GM12878 (cell line): ENCODE data around the gene SFN. TPM values are rescaled to one million over a fixed set of nuclear protein-coding genes. Genes with fewer than 3 reads are reported as not detected.

Source experiments
- ATAC-seq: fragments of 200-7000 bp; cut with Tn5 transposase; 3 replicates; pipeline ENCODE4 v1.9.1; 2020; ENCODE audit warnings: mild to moderate bottlenecking, moderate library complexity
- BruUV-seq: library from RNA; stranded (reverse); fragments of 400-500 nt; replicated peaks from 2 replicates; lab custom pipeline; 2021; lab: Mats Ljungman, UMichigan
- CTCF ChIA-PET: fragments of 300-600 bp; sonication (Branson Sonifier 250); formaldehyde crosslinking; extraction: SDS; loops from one replicate; lab custom pipeline; 2021; ENCODE audit warnings: inconsistent platforms; lab: Yijun Ruan, JAX
- POLR2A ChIA-PET: fragments of 350-600 bp; formaldehyde crosslinking; extraction: SDS; loops from one replicate; lab custom pipeline; 2021; ENCODE audit warnings: inconsistent platforms; lab: Charles Lee
- RAD21 ChIA-PET: fragments of 300-600 bp; sonication (Branson Sonifier 250); formaldehyde crosslinking; loops from one replicate; lab custom pipeline; 2023; ENCODE audit warnings: antibody characterized with exemption; ENCODE audit not compliant: unreplicated experiment; lab: Charles Lee
- SMC1A ChIA-PET: fragments of 300-600 bp; sonication (Branson Sonifier 250); formaldehyde crosslinking; loops from one replicate; lab custom pipeline; 2023; ENCODE audit not compliant: unreplicated experiment, uncharacterized antibody; lab: Charles Lee
- DNase-seq: peaks from one replicate; pipeline ENCODE4 v3.0.0-alpha.2; 2011; ENCODE audit warnings: low read depth, low spot score
- FAIRE-seq: peaks from 3 replicates; lab custom pipeline; 2011; peaks lifted over from hg19 to GRCh38; lab: Jason Lieb, UNC
- H2AFZ ChIP-seq: 2 replicates; pipeline ENCODE4 v1.6.0; 2011; ENCODE audit warnings: low read depth, low read length, control low read depth; ENCODE audit not compliant: control insufficient read depth
- H3K27ac ChIP-seq: 2 replicates; pipeline ENCODE4 v1.5.1; 2011; ENCODE audit warnings: control low read depth; ENCODE audit not compliant: control insufficient read depth, insufficient read depth
- H3K27me3 ChIP-seq, 2 experiments: replicated peaks in 1 of 2; 2 replicates each; pipeline versions ENCODE4 v1.6.0 to v1.6.1; 2011; ENCODE audit warnings: low read length in 1 of 2; ENCODE audit not compliant: control insufficient read depth in 2 of 2, insufficient read depth in 2 of 2
- H3K36me3 ChIP-seq, 2 experiments: 2 replicates each; pipeline ENCODE4 v1.5.1; 2011; ENCODE audit warnings: low read length in 1 of 2; ENCODE audit not compliant: control insufficient read depth in 2 of 2, insufficient read depth in 2 of 2
- H3K4me1 ChIP-seq: 2 replicates; pipeline ENCODE4 v1.6.1; 2011; ENCODE audit warnings: mild to moderate bottlenecking, low read length, moderate library complexity, mixed read lengths; ENCODE audit not compliant: control insufficient read depth, insufficient read depth
- H3K4me2 ChIP-seq: 2 replicates; pipeline ENCODE4 v1.6.0; 2011; ENCODE audit warnings: control low read depth; ENCODE audit not compliant: control insufficient read depth, insufficient read depth
- H3K4me3 ChIP-seq: fragments of 200-600 bp; sonication (generic); 2 replicates; pipeline ENCODE4 v1.5.1; 2016
- H3K79me2 ChIP-seq: 2 replicates; pipeline ENCODE4 v1.6.0; 2011; ENCODE audit warnings: low read length; ENCODE audit not compliant: control insufficient read depth, insufficient read depth
- H3K9ac ChIP-seq: 2 replicates; pipeline ENCODE4 v1.8.0; 2011; ENCODE audit warnings: low read length, control low read depth, mixed read lengths; ENCODE audit not compliant: control insufficient read depth, insufficient read depth
- H3K9me3 ChIP-seq: replicated peaks from 3 replicates; pipeline ENCODE4 v1.5.1; 2011; ENCODE audit warnings: mild to moderate bottlenecking, low read length; ENCODE audit not compliant: control insufficient read depth, insufficient read depth
- H4K20me1 ChIP-seq: 2 replicates; pipeline ENCODE4 v1.6.0; 2011; ENCODE audit not compliant: control insufficient read depth, insufficient read depth
- BCL11A ChIP-seq: IDR thresholded peaks from 2 replicates; pipeline ENCODE4 v1.6.1; 2011; ENCODE audit warnings: low read depth, low read length
- BRCA1 ChIP-seq: IDR thresholded peaks from 2 replicates; pipeline ENCODE4 v1.6.1; 2011; ENCODE audit warnings: low read depth, low read length, improper control_type of control experiment
- CBX5 ChIP-seq: sonication (generic); IDR thresholded peaks from 2 replicates; pipeline ENCODE4 v1.6.1; 2016; ENCODE audit warnings: low read depth, moderate library complexity, mild to moderate bottlenecking, inconsistent platforms
- CEBPB ChIP-seq, 2 experiments: fragments of 150-350 bp in 1 of 2; IDR thresholded peaks; 2 replicates each; pipeline ENCODE4 v1.6.1; 2012 to 2014; ENCODE audit warnings: low read depth in 2 of 2, low read length in 2 of 2, borderline replicate concordance in 1 of 2, inconsistent platforms in 1 of 2
- HDAC2 ChIP-seq: fragments of 200-600 bp; sonication (generic); IDR thresholded peaks from 2 replicates; pipeline ENCODE4 v1.6.1; 2017
- HDAC6 ChIP-seq: fragments of 200-600 bp; sonication (generic); IDR thresholded peaks from one replicate; pipeline ENCODE4 v1.8.0; 2017; ENCODE audit warnings: antibody characterized with exemption; ENCODE audit not compliant: unreplicated experiment
- HDGF ChIP-seq: fragments of 450-650 bp; IDR thresholded peaks from 2 replicates; pipeline ENCODE4 v1.6.1; 2016; ENCODE audit warnings: antibody characterized with exemption
- MXI1 ChIP-seq: fragments of 150-350 bp; IDR thresholded peaks from 2 replicates; pipeline ENCODE4 v1.6.1; 2011; ENCODE audit warnings: low read depth, mild to moderate bottlenecking, inconsistent platforms, low read length, improper control_type of control experiment
- MYC ChIP-seq: IDR thresholded peaks from 2 replicates; pipeline ENCODE4 v1.6.1; 2011; ENCODE audit warnings: mild to moderate bottlenecking, low read length, moderate library complexity, inconsistent platforms; ENCODE audit not compliant: insufficient read depth, insufficient replicate concordance, insufficient read length, severe bottlenecking
- NRF1 ChIP-seq: conservative IDR thresholded peaks from 2 replicates; pipeline ENCODE4 v1.6.1; 2011; ENCODE audit warnings: mild to moderate bottlenecking, low read depth, low read length, improper control_type of control experiment
- RAD51 ChIP-seq: fragments of 450-650 bp; IDR thresholded peaks from 2 replicates; pipeline ENCODE4 v1.6.1; 2016; ENCODE audit warnings: moderate library complexity, mild to moderate bottlenecking, inconsistent platforms
- RUNX3 ChIP-seq: IDR thresholded peaks from 2 replicates; pipeline ENCODE4 v1.6.1; 2012; ENCODE audit warnings: low read length, inconsistent platforms
- TCF12 ChIP-seq: IDR thresholded peaks from 2 replicates; pipeline ENCODE4 v1.6.1; 2011; ENCODE audit warnings: low read depth, mild to moderate bottlenecking, low read length
- YBX1 ChIP-seq: fragments of 450-650 bp; IDR thresholded peaks from 2 replicates; pipeline ENCODE4 v1.6.1; 2016; ENCODE audit warnings: antibody characterized with exemption
- WGBS: methylation state at CpG from one replicate; pipeline ENCODE4 v1.1.6; 2016; ENCODE audit warnings: low lambda C conversion rate; ENCODE audit not compliant: insufficient replicate concordance, insufficient coverage; ENCODE audit errors: missing lambda C conversion rate; 5-methylcytosine and 5-hydroxymethylcytosine counted together
- in situ Hi-C: fragments of 300-500 bp; cut with MboI; formaldehyde crosslinking; loops from 9 replicates; pipeline ENCODE4 v1.14.3; 2018; ENCODE audit warnings: mixed read lengths
- intact Hi-C: fragments of 100-400 bp; cut with micrococcal nuclease; formaldehyde crosslinking; loops from one replicate; pipeline ENCODE4 v1.14.2; 2022; ENCODE audit not compliant: unreplicated experiment
- polyA plus RNA-seq, 11 experiments: library from polyadenylated mRNA; depleted of rRNA in 4 of 11; unstranded in 6 of 11; stranded (reverse) in 5 of 11; fragments of >200 nt; fragmentation: Nextera tagmentation in 4 of 11; fragmentation: Illumina TruSeq in 1 of 11; extraction: Ambion mirVana in 4 of 11; extraction: Trizol in 1 of 11; gene quantifications; 1 replicate in 1 of 11; 2 replicates in 10 of 11; pipeline versions ENCODE4 v1.2.1 to v1.2.3, GENCODE V29; 2011 to 2016; ENCODE audit warnings: inconsistent platforms in 2 of 11, missing spikeins in 2 of 11, low read depth in 1 of 11
- total RNA-seq, 4 experiments: library from RNA; depleted of rRNA in 3 of 4; stranded (reverse); fragments of >200 nt in 3 of 4; fragmentation: Illumina TruSeq in 1 of 4; extraction: Trizol in 1 of 4; gene quantifications; 2 replicates each; pipeline versions ENCODE4 v1.2.1 to v1.2.3, GENCODE V29; 2013 to 2021
- TF ChIP-seq, protein P1 (sequence below): IDR thresholded peaks from 2 replicates; pipeline ENCODE4 v1.6.1; 2011; ENCODE audit warnings: mild to moderate bottlenecking, low read depth, low read length, moderate library complexity; ENCODE audit not compliant: insufficient replicate concordance
- TF ChIP-seq, protein P2 (sequence below): fragments of 450-650 bp; conservative IDR thresholded peaks from 2 replicates; pipeline ENCODE4 v1.6.1; 2017; ENCODE audit warnings: mild to moderate bottlenecking, moderate library complexity
- TF ChIP-seq, protein P3 (sequence below): IDR thresholded peaks from 2 replicates; pipeline ENCODE4 v1.6.1; 2011; ENCODE audit warnings: low read depth, mild to moderate bottlenecking, low read length, moderate library complexity, borderline replicate concordance; ENCODE audit errors: extremely low read depth

Gene SFN
- total and polyA plus RNA-seq, 10 of the 15 experiments (the other 5 are each of a cell fraction or from before 2014, with no cell fraction given), result 0.19 to 2.9 (median 1.0) TPM

DNA sequence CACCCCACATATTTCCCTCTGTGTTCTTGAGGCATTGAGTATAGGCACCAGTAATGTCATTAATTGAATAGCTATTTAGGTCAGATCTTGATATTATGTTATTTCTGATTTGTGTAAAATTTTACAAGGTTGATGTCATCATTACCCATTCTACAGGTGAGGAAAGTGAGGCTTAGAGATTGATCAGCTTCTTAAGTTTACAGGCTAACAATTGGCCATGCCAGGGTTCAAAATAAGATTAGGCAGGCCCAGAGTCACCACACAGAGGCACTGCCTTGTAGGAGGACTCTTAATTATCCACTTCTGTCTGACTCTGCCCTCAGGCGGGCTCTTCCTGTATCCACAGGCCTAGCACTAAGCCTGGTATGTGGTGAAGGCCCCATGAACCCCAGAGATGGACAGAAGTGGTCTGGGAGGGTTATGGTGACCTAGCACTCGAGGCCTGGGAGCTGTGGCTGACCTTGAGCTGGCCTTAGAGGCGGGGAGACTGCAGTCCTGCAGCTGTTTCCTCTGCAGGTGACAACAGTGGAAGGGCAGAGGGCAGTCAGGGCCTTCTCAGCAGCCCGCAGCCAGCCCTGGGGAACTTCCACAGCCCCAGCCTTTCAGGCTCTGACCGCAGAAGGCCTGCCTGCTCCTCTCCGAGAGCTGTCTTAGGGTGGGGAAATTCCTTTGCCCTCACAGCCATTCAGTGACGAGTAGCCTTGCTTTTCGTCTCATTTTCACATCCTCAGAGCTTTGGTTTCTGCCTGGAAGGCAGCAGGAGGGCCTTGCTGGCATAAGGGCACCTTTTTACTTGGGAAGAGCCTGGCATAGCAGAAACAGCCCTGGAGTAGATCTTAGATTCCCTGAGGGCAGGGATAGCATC, 24.2 kb upstream of the SFN start:
- in situ Hi-C loops (no loop called here), intact Hi-C loops (loop anchor here (1.0 kb wide), 1 partner anchor 27 kb away; no protein-coding TSS in a partner anchor)
- H3K27ac ChIP-seq, result peak overlapping the region; percentile 96
- WGBS, result under 1% methylated on average over 8 of the region's 8 CpGs
- H3K27me3 ChIP-seq, result no peaks in the 10 kb centered on the region
- POLR2A ChIA-PET, result interaction anchor here (0.6 to 2.8 kb wide), 15 partner anchors 8 to 61 kb away, joined by 3 to 22 read pairs (median 6); partner anchors contain the start of genes GPN2 and ZDHHC18
- peaks cover 35% of the 10 kb centered on the region for H3K4me1 ChIP-seq
- H3K9me3 ChIP-seq, result no peaks in the 10 kb centered on the region
- FAIRE-seq (peak; percentile 92), ATAC-seq (peak; percentile 99), DNase-seq (peak; percentile 82)
- peak overlapping the region; percentile 69 for H3K9ac ChIP-seq
- SMC1A ChIA-PET, result interaction anchor here (0.7 to 3.1 kb wide), 12 partner anchors 8 to 136 kb away, joined by 3 to 24 read pairs (median 7); partner anchors contain the start of gene SFN
- H3K4me2 ChIP-seq, result peak overlapping the region; percentile 72
- RAD21 ChIA-PET, result interaction anchor here (0.7 to 3.1 kb wide), 16 partner anchors 9 to 297 kb away, joined by 3 to 28 read pairs (median 4); partner anchors contain the start of genes PIGV and ZDHHC18
- H3K79me2 ChIP-seq, result peaks cover 17% of the 10 kb centered on the region
- H3K36me3 ChIP-seq, result peaks cover 15 to 38% of the 10 kb centered on the region in 2 experiments
- CTCF ChIA-PET, result interaction anchor here (0.9 to 3.1 kb wide), 18 partner anchors 9 to 237 kb away, joined by 3 to 28 read pairs (median 6); partner anchors contain the start of genes PIGV, SFN and ZDHHC18
- no peaks in the 10 kb centered on the region for H4K20me1 ChIP-seq
- H3K4me3 ChIP-seq, result no peak overlapping the region; the same call in 1 of the 2 replicates
- no TSS peak for BruUV-seq
- no peak overlapping the region for H2AFZ ChIP-seq
- TF ChIP-seq, protein P1, sequence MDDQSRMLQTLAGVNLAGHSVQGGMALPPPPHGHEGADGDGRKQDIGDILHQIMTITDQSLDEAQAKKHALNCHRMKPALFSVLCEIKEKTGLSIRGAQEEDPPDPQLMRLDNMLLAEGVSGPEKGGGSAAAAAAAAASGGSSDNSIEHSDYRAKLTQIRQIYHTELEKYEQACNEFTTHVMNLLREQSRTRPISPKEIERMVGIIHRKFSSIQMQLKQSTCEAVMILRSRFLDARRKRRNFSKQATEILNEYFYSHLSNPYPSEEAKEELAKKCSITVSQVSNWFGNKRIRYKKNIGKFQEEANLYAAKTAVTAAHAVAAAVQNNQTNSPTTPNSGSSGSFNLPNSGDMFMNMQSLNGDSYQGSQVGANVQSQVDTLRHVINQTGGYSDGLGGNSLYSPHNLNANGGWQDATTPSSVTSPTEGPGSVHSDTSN, result no peak
- TF ChIP-seq TCF12, result peak; percentile 96
- TF ChIP-seq RAD51, result no peak
- no peak for TF ChIP-seq MYC
- no peak for TF ChIP-seq HDAC6
- TF ChIP-seq NRF1, result no peak
- TF ChIP-seq HDGF, result peak; percentile 90
- TF ChIP-seq CBX5, result 0 out of 2 replicates have a peak, but pooled peaks have one; percentile 74
- TF ChIP-seq RUNX3, result peak; percentile 98
- TF ChIP-seq MXI1, result peak; percentile 72; the same call in 1 of the 2 replicates
- no peak for TF ChIP-seq BRCA1
- TF ChIP-seq, protein P2, sequence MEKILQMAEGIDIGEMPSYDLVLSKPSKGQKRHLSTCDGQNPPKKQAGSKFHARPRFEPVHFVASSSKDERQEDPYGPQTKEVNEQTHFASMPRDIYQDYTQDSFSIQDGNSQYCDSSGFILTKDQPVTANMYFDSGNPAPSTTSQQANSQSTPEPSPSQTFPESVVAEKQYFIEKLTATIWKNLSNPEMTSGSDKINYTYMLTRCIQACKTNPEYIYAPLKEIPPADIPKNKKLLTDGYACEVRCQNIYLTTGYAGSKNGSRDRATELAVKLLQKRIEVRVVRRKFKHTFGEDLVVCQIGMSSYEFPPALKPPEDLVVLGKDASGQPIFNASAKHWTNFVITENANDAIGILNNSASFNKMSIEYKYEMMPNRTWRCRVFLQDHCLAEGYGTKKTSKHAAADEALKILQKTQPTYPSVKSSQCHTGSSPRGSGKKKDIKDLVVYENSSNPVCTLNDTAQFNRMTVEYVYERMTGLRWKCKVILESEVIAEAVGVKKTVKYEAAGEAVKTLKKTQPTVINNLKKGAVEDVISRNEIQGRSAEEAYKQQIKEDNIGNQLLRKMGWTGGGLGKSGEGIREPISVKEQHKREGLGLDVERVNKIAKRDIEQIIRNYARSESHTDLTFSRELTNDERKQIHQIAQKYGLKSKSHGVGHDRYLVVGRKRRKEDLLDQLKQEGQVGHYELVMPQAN, result peak; percentile 60
- no peak for TF ChIP-seq HDAC2
- no peak; a peak in 1 of 4 replicates for TF ChIP-seq CEBPB (IDR thresholded peaks at IDR 0.05; ENCODE audit: borderline replicate concordance in 1 of 2, low read depth in 2 of 2, low read length in 2 of 2)
- TF ChIP-seq YBX1, result no peak
- TF ChIP-seq BCL11A, result 0 out of 2 replicates have a peak, but pooled peaks have one; percentile 41
- TF ChIP-seq, protein P3, sequence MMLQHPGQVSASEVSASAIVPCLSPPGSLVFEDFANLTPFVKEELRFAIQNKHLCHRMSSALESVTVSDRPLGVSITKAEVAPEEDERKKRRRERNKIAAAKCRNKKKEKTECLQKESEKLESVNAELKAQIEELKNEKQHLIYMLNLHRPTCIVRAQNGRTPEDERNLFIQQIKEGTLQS, result no peak
